ENCODE measurements around the gene FAM174C. TPM values are rescaled to one million over a fixed set of nuclear protein-coding genes. Genes with fewer than 3 reads are reported as not detected.
A peak's percentile ranks its signal among the peaks of the same experiment; 100 is the strongest.

FAM174C gene
- total RNA-seq, 3 donors from 2014 or later = 34.2 to 40.1 (median 39.8) TPM

DNA sequence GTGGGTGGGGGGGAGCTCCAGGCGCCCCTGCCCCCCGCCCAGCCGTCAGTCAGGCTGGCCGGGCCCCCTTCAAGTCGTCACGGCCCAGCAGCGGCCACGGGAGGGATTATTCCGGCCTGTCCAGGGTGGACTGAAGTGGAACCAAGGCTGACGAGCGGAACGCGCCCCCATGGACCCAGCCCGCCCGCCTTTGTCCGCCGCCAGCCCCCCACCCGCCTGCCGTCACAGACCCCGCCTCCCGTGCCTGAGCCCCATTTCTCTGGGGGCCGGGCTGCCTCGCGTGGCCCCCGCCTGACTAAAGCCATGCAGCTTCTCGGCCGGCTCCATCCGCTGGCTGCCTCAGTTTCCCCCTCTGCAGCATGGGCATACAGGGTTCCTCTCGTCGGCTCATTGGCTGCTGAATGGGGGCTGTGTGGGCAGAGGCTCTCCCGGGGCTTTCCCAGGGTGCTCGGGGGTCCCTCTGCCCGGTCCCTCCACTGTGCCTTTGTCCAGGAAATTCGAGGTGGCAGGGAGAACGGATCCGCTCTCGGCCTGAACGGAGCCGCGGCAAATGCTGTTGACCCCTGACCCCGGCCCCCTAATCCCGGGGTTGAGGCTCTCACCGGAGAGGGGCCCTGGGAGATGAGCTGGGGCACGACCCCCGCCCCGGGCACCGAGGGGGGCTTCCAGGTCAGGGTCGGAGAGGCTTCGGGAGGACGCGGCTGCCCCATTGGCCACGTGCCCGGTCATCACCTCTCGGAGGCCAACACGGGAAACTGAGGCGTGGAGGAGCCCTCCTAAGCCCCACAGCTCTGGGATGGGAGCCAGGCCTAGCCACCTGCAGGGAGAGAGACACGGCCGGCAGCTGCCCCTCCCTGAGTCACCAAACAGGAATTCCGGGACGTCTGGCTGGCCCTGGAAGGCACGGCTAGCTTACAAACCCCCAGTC, 37.7 kb downstream of the FAM174C start:
- ATAC-seq (peak; percentile 66), DNase-seq (peak in 2 of 3 donors; percentile 32 to 50)
- Histone ChIP-seq H3K36me3 (ENCODE audit: low read depth) (no peaks in the 10 kb centered on the region), H3K9me3 (no peaks in the 10 kb centered on the region), H3K4me3 (no peak overlapping the region), H3K4me1 (ENCODE audit: low read depth) (peaks cover 12% of the 10 kb centered on the region)
- TF ChIP-seq, protein P1, sequence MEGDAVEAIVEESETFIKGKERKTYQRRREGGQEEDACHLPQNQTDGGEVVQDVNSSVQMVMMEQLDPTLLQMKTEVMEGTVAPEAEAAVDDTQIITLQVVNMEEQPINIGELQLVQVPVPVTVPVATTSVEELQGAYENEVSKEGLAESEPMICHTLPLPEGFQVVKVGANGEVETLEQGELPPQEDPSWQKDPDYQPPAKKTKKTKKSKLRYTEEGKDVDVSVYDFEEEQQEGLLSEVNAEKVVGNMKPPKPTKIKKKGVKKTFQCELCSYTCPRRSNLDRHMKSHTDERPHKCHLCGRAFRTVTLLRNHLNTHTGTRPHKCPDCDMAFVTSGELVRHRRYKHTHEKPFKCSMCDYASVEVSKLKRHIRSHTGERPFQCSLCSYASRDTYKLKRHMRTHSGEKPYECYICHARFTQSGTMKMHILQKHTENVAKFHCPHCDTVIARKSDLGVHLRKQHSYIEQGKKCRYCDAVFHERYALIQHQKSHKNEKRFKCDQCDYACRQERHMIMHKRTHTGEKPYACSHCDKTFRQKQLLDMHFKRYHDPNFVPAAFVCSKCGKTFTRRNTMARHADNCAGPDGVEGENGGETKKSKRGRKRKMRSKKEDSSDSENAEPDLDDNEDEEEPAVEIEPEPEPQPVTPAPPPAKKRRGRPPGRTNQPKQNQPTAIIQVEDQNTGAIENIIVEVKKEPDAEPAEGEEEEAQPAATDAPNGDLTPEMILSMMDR (IDR thresholded peaks at IDR 0.05) = no peak
- intact Hi-C loops (cut with DNase I, micrococcal nuclease) = no loop called here

DNA sequence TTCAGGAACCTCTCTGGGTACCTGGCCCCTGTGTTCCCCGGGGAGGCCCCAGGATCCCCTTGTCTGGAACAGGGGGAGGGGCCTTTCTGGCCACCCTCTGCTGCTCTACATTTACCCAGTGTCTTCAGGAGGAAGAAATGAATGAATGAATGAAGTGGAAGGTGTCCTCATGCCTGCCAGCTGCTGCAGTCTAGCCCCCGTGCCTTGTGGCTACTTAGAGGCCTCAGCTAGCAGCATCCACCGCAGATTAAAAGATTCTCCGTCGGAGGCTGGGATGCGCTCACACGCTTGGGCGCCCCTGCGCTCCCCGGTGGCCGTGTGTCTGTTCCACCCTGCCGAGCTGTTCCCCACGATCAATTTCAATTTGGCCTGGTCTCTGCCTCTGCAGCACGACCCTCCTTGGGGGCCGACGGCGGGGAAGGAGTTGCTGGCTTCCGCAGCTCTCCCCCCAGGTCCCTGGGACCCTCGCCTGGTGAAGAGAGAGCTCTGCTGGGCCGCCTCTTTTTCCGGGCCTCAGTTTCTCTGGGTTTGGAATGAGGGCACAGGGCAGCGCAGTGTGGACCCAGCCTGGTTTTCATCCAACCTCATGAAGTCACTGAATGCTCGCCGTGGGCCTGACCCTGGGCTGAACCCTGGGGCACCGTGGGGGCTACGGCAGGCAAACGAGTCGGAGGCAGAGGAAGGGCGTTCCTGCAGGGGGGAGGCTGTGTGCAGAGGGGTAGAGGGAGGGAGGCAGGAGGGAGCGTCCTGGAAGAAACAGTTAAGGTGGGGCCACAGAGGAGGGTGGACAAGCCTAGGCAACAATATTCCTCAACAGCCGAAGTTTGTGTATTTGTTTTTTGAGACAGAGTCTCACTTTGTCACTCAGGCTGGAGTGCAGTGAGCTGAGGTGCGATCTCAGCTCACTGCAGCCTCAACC, 38.6 kb downstream of the FAM174C start:
- Histone ChIP-seq H3K9me3 (no peaks in the 10 kb centered on the region), H3K4me3 (no peak overlapping the region), H3K36me3 (ENCODE audit: low read depth) (no peaks in the 10 kb centered on the region), H3K4me1 (ENCODE audit: low read depth) (peaks cover 12% of the 10 kb centered on the region)
- TF ChIP-seq, protein P1 (IDR thresholded peaks at IDR 0.05) = no peak
- ATAC-seq (peak; percentile 60), DNase-seq (no peak)
- intact Hi-C loops (cut with DNase I, micrococcal nuclease) = no loop called here

DNA sequence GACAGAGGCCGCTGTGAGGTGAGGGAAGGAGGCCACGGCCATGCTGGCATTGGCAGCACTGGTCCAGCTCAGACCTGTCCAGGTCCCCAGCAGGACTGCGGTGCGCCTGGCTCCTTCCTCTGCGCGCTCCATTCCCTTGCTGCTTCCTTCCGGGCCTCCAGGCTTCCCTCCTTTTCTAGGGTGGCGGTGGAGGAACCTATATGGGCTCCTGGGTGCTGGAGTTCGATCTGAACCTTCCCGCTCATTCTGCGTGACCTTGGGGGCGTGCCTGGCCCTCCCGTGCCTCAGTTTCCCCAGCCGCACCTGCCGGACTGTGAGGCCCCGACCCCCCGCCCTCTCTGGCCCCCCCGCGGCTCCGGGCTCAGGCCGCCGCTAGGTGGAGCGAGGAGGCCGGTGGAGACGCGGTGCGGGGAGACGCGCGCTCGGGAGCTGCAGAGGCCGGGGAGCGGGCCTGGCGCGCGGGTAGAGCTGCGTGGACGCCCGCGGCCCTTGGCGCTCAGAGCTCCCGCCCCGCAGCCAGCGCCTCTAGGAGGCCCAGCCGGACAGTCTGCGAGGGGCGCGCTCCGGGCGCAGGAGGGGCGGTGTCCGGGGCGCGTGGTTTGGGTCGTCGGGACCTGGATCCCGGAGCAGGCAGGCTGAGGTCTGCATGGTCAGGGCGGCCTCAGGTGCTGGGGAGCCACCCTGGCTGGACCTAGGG, 40.3 kb downstream of the FAM174C start:
- intact Hi-C loops (cut with DNase I, micrococcal nuclease) = no loop called here

DNA sequence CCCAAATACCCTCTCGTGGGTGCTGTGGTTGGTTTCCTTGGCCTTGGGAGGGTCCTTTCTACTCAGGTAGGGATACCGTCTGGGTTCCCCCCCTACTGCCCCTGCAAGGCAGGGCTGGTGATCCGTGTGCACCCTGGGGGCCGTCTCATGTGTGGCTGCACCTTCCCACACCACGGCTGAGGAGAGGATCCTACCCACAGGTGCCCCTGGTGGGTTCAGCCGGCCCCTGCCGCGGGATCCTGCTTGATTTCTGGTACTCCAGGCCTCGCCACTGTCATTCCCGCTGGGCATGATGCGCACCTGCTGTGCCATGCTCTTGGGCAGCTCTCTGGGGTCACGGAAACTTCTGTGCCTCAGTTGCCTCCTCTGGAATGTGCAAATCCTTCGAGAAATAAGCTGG, 41.1 kb downstream of the FAM174C start:
- TF ChIP-seq, protein P1 (IDR thresholded peaks at IDR 0.05) = no peak
- intact Hi-C loops (cut with DNase I, micrococcal nuclease) = no loop called here
- H3K9me3 ChIP-seq = no peaks in the 10 kb centered on the region
- H3K36me3 ChIP-seq (ENCODE audit: low read depth) = no peaks in the 10 kb centered on the region
- H3K4me3 ChIP-seq = no peak overlapping the region
- peaks cover 12% of the 10 kb centered on the region for H3K4me1 ChIP-seq (ENCODE audit: low read depth)
- ATAC-seq = no peak
- DNase-seq = no peak

More for the DNA sequence above, 40.3 kb downstream of the FAM174C start:
- Histone ChIP-seq H3K4me3 (no peak overlapping the region), H3K9me3 (no peaks in the 10 kb centered on the region), H3K36me3 (ENCODE audit: low read depth) (no peaks in the 10 kb centered on the region), H3K4me1 (ENCODE audit: low read depth) (peaks cover 12% of the 10 kb centered on the region)
- DNase-seq (peak in 2 of 3 donors; percentile 72 to 81), ATAC-seq (peak; percentile 81)
- TF ChIP-seq, protein P1 (IDR thresholded peaks at IDR 0.05) = peak; percentile 32

Data from mucosa of descending colon (tissue), 3 donors.